Activated naive CD8-positive, alpha-beta T cell treated with anti-CD3 and anti-CD28 coated beads for 36 hours (primary cell): ENCODE measurements around the gene PHLPP1. TPM values are rescaled to one million over a fixed set of nuclear protein-coding genes. Genes with fewer than 3 reads are reported as not detected.

Experiments
- DNase-seq: peaks from one replicate; pipeline ENCODE4 v3.0.0; 2021
- H3K27ac Mint-ChIP-seq: one replicate; pipeline ENCODE4 v1.8.0; 2022; ENCODE audit warnings: mild to moderate bottlenecking, moderate library complexity, mixed read lengths
- H3K27me3 Mint-ChIP-seq: one replicate; pipeline ENCODE4 v1.8.0; 2022; ENCODE audit warnings: mild to moderate bottlenecking, mixed read lengths
- H3K36me3 Mint-ChIP-seq: one replicate; pipeline ENCODE4 v1.8.0; 2021; ENCODE audit warnings: mild to moderate bottlenecking, mixed read lengths
- H3K4me1 Mint-ChIP-seq: one replicate; pipeline ENCODE4 v1.8.0; 2021; ENCODE audit warnings: mixed read lengths
- H3K4me3 Mint-ChIP-seq: one replicate; pipeline ENCODE4 v1.8.0; 2022; ENCODE audit warnings: mild to moderate bottlenecking, moderate library complexity, mixed read lengths
- H3K9me3 Mint-ChIP-seq: one replicate; pipeline ENCODE4 v1.8.0; 2022; ENCODE audit warnings: mixed read lengths
- total RNA-seq, 2 experiments: library from RNA; stranded (reverse); gene quantifications; one replicate each; pipeline ENCODE4 v1.2.3, GENCODE V29; 2021

The PHLPP1 gene
- total RNA-seq, 2 experiments from 2014 or later: 10.4 to 11.4 TPM

DNA sequence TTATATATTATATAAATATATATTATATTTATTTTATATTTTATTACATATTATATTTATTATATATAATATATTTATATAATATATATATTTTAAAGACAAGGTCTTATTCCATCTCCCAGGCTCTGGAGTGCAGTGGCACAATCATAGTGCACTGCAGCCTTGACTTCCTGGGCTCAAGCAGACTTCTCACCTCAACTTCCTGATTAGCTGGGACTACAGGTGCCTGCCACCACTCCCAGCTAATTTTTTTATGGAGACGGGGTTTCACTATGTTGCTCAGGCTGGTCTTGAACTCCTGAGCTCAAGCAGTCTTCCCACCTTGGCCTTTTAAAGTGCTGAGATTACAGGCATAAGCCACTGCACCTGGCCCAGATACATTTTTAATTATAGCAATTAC is 110.0 kb downstream of the PHLPP1 start:
- no peak overlapping the region for H3K27ac Mint-ChIP-seq
- no peak for DNase-seq
- H3K4me1 Mint-ChIP-seq: peaks cover 4% of the 10 kb centered on the region
- no peaks in the 10 kb centered on the region for H3K9me3 Mint-ChIP-seq
- H3K36me3 Mint-ChIP-seq: peaks cover 1% of the 10 kb centered on the region
- H3K4me3 Mint-ChIP-seq: no peak overlapping the region
- no peaks in the 10 kb centered on the region for H3K27me3 Mint-ChIP-seq

DNA sequence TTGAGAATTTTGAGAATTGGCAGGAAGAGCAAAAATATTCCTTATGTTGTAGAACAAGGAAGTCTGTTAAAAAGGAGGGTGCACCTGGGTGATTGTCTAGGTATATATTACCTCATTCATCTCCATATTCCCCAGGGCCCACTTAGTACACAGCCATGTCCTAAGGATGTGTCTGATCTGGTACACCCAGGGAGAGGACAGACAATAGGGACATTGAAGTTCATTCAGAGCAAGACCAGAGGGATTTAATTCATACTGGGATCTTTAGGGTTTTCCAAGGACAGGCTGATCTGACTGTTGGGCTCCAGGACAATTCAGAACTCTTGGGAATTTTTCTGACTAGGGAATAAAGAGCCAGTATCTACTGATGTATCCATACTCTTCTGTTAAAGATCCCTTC is 112.1 kb downstream of the PHLPP1 start:
- H3K36me3 Mint-ChIP-seq: peaks cover 8% of the 10 kb centered on the region
- H3K4me3 Mint-ChIP-seq: no peak overlapping the region
- H3K4me1 Mint-ChIP-seq: peaks cover 4% of the 10 kb centered on the region
- no peaks in the 10 kb centered on the region for H3K27me3 Mint-ChIP-seq
- no peak overlapping the region for H3K27ac Mint-ChIP-seq
- H3K9me3 Mint-ChIP-seq: no peaks in the 10 kb centered on the region
- no peak for DNase-seq

DNA sequence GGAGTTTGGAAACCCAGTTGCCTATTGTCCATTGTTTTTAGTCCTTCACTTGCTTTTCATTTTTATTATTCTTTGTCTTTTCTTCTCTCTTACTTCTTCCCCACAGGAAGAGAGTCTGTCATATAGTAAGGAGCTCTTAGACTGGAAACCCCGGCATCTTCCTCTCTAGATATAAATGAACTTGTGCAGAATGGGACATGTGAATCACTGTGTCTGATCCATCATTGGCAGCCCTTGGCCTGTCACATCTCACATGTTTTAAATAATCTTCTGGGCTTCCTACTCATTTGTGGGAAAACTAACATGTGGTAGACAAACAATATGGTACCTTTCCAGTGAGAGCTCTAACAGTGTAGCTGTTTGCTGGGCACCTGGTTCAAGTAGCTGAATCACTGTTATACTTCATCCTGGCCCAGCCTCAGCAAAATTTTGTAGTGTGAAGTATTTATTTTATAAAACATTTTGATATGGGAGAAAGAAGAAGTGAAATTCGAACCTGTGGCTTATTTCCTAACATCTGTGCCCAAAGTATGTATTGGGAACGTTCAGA is 112.8 kb downstream of the PHLPP1 start:
- H3K4me1 Mint-ChIP-seq: peaks cover 4% of the 10 kb centered on the region
- H3K27ac Mint-ChIP-seq: no peak overlapping the region
- H3K36me3 Mint-ChIP-seq: peaks cover 8% of the 10 kb centered on the region
- no peaks in the 10 kb centered on the region for H3K27me3 Mint-ChIP-seq
- H3K9me3 Mint-ChIP-seq: no peaks in the 10 kb centered on the region
- no peak overlapping the region for H3K4me3 Mint-ChIP-seq
- DNase-seq: no peak

DNA sequence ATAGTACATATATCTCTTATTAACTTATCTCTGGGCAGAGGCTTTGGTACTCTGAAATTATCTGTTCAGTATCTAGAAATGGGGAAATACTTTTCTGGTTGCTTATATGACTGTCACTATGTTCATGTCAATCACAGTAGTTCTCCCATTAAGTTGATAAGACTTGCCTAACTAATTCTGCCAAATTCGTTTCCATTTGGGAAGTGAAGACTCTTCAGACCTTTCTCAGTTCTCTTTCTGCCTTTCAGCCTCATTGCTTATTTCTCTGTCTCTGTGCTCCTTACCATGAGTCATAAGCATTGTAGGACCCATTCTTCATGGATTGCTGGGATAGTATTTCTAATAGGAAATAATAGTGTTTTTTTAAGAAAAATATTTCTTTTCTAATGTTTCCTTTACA is 113.5 kb downstream of the PHLPP1 start:
- no peak for DNase-seq
- H3K4me1 Mint-ChIP-seq: peaks cover 6% of the 10 kb centered on the region
- H3K4me3 Mint-ChIP-seq: no peak overlapping the region
- H3K9me3 Mint-ChIP-seq: no peaks in the 10 kb centered on the region
- H3K27me3 Mint-ChIP-seq: no peaks in the 10 kb centered on the region
- H3K27ac Mint-ChIP-seq: no peak overlapping the region
- peaks cover 8% of the 10 kb centered on the region for H3K36me3 Mint-ChIP-seq

DNA sequence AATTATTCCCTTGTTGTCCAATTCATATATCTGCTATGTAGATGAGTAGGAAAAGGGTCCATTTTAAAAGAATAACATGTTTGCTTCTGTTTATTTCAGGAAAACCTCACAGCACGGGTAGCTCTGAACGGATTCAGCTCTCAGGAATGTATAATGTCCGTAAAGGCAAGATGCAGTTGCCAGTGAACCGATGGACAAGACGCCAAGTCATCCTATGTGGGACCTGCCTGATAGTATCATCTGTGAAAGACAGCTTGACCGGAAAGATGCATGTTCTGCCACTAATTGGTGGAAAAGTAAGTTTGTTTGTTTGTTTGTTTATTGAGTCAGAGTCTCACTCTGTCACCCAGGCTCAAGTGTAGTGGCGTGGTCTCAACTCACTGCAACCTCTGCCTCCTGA is 114.6 kb downstream of the PHLPP1 start:
- Mint-ChIP-seq H3K4me3 (no peak overlapping the region), H3K27me3 (no peaks in the 10 kb centered on the region), H3K9me3 (no peaks in the 10 kb centered on the region), H3K4me1 (peaks cover 7% of the 10 kb centered on the region), H3K27ac (no peak overlapping the region), H3K36me3 (peaks cover 8% of the 10 kb centered on the region)
- DNase-seq: no peak

DNA sequence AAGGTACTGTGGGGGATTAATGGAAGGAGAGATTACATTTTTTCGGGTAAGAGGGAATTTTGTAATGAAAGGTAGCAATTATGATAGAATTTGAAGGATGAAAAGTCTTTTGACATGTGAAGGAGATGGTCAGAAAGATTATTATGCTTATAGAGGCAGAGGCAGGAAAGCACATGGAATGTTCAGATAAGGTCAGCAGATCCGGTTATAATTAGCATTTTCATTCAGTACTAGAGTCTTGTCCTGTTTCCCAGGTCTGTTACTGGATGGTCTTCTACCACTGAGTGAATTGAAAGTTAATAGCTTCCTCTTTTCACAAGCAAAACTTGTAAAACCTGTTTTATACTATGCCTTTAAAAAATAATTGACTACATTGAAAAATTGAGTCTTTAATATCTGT is 116.9 kb downstream of the PHLPP1 start:
- Mint-ChIP-seq H3K27ac (no peak overlapping the region), H3K4me3 (no peak overlapping the region), H3K9me3 (no peaks in the 10 kb centered on the region), H3K27me3 (no peaks in the 10 kb centered on the region), H3K36me3 (peaks cover 8% of the 10 kb centered on the region), H3K4me1 (peaks cover 8% of the 10 kb centered on the region)
- DNase-seq: no peak

DNA sequence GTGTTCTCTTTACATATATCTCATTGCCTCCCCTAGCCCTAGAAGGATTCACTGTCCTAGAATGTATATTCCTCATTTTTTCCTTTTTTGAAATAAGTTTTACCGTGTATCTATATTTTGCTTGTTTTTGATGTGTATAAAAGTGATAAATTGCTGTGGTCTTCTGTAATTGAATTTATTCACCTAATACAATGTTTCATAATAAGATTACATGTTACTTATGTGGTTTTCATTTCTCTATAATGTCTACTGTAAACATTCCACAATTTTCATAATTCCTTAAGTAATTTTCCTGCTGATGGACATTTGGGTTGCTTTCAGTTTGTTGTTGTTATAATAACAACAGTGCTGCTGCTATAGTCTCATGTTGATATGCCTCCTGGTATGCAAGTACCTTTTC is 118.2 kb downstream of the PHLPP1 start:
- Mint-ChIP-seq H3K4me1 (peaks cover 6% of the 10 kb centered on the region), H3K4me3 (no peak overlapping the region), H3K27ac (no peak overlapping the region), H3K36me3 (peaks cover 8% of the 10 kb centered on the region), H3K27me3 (no peaks in the 10 kb centered on the region), H3K9me3 (no peaks in the 10 kb centered on the region)
- DNase-seq: no peak

DNA sequence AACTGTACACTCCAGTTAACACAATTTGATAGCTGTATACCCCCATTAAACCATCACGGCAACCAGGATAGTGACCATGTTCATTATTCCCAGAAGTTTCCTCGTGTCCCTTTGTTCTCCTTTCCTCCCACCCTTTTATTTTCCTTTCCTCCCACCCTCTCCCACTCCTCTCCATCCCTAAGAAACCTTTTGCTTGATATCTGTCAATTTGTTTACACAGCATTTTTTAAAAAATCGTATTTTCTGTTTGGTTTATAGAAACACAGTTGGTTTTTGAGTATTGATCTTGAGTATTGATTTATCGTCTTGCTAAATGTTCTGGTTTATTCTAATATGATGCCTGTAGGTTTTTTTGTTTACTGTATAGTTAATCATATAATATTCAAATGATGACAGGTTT is 119.4 kb downstream of the PHLPP1 start:
- no peaks in the 10 kb centered on the region for H3K27me3 Mint-ChIP-seq
- no peak for DNase-seq
- no peak overlapping the region for H3K4me3 Mint-ChIP-seq
- no peaks in the 10 kb centered on the region for H3K9me3 Mint-ChIP-seq
- peaks cover 8% of the 10 kb centered on the region for H3K36me3 Mint-ChIP-seq
- no peak overlapping the region for H3K27ac Mint-ChIP-seq
- peaks cover 9% of the 10 kb centered on the region for H3K4me1 Mint-ChIP-seq

DNA sequence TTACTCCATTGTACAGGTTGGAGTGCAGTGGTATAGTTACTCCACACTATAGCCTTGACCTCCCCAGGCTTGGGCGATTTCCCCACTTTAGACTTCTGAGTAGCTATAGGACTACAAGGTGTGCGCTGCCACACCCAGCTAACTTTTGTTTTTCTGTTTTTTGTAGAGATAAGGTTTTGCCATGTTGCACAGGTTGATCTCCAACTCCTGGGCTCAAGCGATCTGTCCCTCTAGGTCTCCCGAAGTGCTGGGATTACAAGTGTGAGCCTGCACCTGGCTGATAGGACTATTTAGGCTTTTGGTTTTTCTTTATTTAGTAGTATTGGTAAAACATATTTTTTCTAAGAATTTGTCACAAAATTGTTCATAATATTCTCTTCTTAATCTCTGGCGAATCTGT is 121.7 kb downstream of the PHLPP1 start:
- Mint-ChIP-seq H3K9me3 (no peaks in the 10 kb centered on the region), H3K36me3 (no peaks in the 10 kb centered on the region), H3K4me3 (no peak overlapping the region), H3K27me3 (no peaks in the 10 kb centered on the region), H3K27ac (no peak overlapping the region), H3K4me1 (peaks cover 16% of the 10 kb centered on the region)
- DNase-seq: no peak

DNA sequence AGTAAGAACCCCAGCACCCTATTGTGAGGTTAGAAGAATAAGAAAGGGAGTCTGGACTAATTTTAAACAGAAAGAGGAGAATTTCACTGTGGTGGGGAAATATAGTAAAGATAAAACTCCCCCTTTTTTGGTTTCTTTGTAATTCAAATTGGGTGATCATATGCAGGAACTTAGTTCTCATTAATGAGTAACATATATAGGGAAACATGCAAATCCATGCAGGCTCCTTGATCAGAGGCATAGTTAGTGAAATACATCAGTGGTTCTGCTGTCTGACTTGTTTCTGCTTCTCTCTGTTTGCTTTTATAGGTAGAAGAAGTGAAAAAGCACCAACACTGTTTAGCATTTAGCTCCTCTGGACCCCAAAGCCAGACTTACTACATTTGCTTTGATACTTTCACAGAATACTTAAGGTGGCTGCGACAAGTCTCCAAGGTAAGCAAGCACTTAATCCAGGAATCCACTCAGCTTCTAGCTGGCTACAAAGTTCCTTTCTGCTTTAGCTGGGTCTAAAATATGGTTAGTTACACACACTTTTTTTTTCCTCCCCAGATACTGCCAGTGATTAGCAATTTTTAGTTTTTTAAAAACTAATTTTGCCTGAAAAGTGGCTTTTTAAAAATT is 123.2 kb downstream of the PHLPP1 start:
- peaks cover 18% of the 10 kb centered on the region for H3K4me1 Mint-ChIP-seq
- H3K27me3 Mint-ChIP-seq: no peaks in the 10 kb centered on the region
- peaks cover 1% of the 10 kb centered on the region for H3K36me3 Mint-ChIP-seq
- no peak overlapping the region for H3K27ac Mint-ChIP-seq
- H3K4me3 Mint-ChIP-seq: no peak overlapping the region
- no peaks in the 10 kb centered on the region for H3K9me3 Mint-ChIP-seq
- DNase-seq: no peak

DNA sequence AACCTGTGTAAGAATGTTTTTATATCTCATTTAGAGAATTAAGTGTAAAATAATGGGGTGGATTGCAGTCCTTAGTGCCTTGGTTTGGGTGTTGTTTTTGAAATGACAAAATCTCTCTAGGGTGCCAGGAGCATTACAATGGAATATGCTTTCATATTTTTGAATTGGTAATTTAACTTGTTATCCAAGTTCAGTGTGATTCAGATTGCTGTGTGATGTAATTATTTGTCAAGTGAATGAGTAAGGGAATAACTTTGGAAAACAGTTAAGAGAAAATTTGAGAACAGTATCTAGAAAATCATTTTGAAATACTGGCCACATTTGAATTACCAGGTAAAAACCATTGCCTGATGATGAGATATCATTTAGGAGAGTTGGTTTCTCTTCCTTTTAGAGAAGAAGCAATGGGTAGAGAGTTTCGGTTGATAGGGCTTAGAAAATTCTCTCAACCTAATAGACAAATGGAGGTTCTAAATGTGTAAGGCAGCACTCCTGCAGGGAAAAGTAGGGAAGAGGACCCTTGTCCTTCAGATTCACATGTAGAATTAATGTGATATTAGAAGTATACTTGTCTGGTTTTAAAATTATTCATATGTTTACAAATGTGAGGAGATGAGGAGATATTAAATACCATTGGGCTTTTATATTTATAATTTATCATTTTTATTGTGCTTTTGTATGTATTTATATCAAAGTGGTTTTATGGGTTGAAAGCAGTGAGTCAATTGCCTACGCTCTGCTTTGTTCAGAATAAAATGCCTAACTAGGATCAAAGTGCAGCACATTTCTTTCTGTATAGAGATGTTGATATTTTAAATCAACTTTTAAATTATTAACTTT is 124.8 kb downstream of the PHLPP1 start:
- H3K4me1 Mint-ChIP-seq: peaks cover 20% of the 10 kb centered on the region
- H3K36me3 Mint-ChIP-seq: peaks cover 12% of the 10 kb centered on the region

DNA sequence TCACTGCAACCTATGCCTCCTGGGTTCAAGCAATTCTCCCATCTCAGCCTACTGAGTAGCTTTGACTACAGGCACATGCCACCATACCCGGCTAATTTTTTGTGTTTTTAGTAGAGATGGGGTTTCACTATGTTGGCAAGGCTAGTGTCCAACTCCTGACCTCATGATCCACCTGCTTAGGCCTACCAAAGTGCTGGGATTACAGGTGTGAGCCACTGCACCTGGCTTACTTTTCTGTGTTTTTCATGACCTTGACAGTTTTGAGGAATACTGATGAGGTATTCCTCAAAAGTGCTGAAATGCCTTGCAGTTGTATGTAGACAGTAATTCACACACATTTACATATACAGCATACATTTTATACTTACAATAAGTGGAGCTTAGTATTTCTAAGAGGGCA is 126.1 kb downstream of the PHLPP1 start:
- no peak for DNase-seq
- H3K27me3 Mint-ChIP-seq: no peaks in the 10 kb centered on the region
- H3K4me3 Mint-ChIP-seq: no peak overlapping the region
- peaks cover 14% of the 10 kb centered on the region for H3K36me3 Mint-ChIP-seq
- peaks cover 29% of the 10 kb centered on the region for H3K4me1 Mint-ChIP-seq
- H3K27ac Mint-ChIP-seq: no peak overlapping the region
- H3K9me3 Mint-ChIP-seq: no peaks in the 10 kb centered on the region

More for the DNA sequence above, 124.8 kb downstream of the PHLPP1 start:
- Mint-ChIP-seq H3K27ac (no peak overlapping the region), H3K4me3 (no peak overlapping the region), H3K27me3 (no peaks in the 10 kb centered on the region), H3K9me3 (no peaks in the 10 kb centered on the region)
- DNase-seq: no peak

DNA sequence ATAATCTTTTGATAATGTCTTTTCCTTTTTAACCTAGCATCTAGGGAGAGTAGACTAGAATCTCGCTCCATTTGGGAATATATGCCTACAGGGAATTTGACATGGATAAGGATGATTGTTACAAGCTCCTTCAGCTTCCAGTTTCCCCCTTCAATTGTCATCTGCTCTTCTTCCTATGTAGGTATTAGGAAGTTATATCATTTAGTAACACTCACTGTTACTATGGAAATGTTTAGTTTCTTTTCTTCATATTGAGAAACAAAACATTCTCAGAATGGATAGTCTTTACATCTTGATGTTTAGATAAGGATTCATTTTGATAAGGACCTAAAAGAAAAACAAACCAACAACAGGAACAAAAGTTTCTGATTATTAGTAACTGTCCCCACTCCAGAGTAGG is 127.6 kb downstream of the PHLPP1 start:
- no peak for DNase-seq
- H3K9me3 Mint-ChIP-seq: no peaks in the 10 kb centered on the region
- H3K36me3 Mint-ChIP-seq: peaks cover 14% of the 10 kb centered on the region
- no peaks in the 10 kb centered on the region for H3K27me3 Mint-ChIP-seq
- no peak overlapping the region for H3K27ac Mint-ChIP-seq
- no peak overlapping the region for H3K4me3 Mint-ChIP-seq
- H3K4me1 Mint-ChIP-seq: peaks cover 29% of the 10 kb centered on the region

DNA sequence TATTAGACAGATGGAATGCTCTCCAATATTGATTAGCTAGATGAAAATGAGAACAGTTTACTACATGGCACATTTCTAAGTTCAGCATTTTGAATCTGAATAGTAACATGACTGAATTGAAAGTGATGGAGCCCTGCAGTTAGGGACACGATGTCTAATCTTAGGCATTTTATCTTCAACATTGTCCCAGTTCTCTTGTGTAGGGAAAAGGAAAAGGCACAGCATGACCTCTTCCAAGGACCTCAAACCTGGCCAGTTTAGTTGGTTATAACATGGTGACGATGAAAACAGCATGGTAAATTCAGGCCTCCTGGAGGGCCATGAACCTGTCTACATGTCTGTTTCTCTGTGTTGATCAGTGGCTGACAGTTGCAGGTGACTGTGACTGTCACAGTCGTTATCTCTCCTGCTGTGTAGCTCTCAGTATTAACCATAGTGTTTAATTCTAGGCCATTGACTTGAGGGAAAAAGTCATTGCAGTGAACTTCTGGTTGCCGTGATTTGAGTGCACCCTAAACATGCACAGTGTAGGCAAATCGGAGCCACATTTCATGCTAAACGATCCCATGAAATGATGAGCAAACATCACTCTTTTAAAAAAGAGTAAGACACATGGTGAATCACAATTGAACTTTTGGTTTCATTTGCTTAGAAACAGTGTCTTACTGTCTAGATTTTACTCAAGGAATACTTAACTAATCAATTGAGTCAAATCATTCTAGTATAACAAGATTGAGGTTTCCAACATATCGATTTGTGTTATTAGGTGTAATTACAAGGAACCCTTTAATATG is 129.7 kb downstream of the PHLPP1 start:
- peak overlapping the region; percentile 79 for H3K27ac Mint-ChIP-seq
- H3K9me3 Mint-ChIP-seq: no peaks in the 10 kb centered on the region
- H3K27me3 Mint-ChIP-seq: no peaks in the 10 kb centered on the region
- peaks cover 22% of the 10 kb centered on the region for H3K4me1 Mint-ChIP-seq
- peaks cover 14% of the 10 kb centered on the region for H3K36me3 Mint-ChIP-seq
- no peak for DNase-seq
- peak overlapping the region; percentile 10 for H3K4me3 Mint-ChIP-seq

DNA sequence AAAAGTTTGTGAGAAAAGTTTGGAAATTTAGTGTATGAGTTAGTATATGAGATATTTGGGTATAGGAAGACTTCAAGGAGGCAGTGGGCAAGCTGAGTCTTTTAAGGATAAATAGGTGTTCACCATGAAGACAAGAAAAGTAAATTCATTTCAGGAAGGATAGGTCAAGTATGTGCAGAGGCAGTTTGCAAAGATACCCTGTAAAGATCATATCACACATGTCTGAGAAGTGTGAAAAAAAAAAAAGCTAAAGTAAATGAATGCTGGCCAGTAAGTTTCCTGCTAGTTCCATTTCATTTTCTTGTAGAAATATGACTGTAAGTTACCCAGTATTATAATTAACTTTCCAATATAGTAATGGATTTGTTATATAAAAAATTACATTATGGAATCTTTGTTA is 131.0 kb downstream of the PHLPP1 start:
- Mint-ChIP-seq H3K9me3 (no peaks in the 10 kb centered on the region), H3K27me3 (no peaks in the 10 kb centered on the region), H3K4me1 (peaks cover 17% of the 10 kb centered on the region), H3K4me3 (no peak overlapping the region), H3K36me3 (peaks cover 14% of the 10 kb centered on the region), H3K27ac (peak overlapping the region; percentile 7)
- DNase-seq: no peak
